Loucy (cell line): Measurements from ENCODE around the gene UTF1.

Source experiments
- H2AFZ ChIP-seq: fragments of 200-600 bp; sonication (generic); 2 replicates; pipeline ENCODE4 v1.6.0; 2016; ENCODE audit warnings: antibody characterized with exemption, mild to moderate bottlenecking, low read length, moderate library complexity
- H3F3A ChIP-seq: fragments of 200-600 bp; 2 replicates; pipeline ENCODE4 v1.6.0; 2016; ENCODE audit warnings: antibody characterized with exemption, low read depth, mild to moderate bottlenecking
- H3K27me3 ChIP-seq: fragments of 200-600 bp; sonication (generic); 2 replicates; pipeline ENCODE4 v1.6.1; 2014; ENCODE audit warnings: low read length, mild to moderate bottlenecking; ENCODE audit not compliant: insufficient read depth, poor library complexity, severe bottlenecking
- H3K36me3 ChIP-seq: fragments of 200-600 bp; sonication (generic); 2 replicates; pipeline ENCODE4 v1.6.1; 2016; ENCODE audit warnings: low read length; ENCODE audit not compliant: insufficient read depth
- H3K4me1 ChIP-seq: fragments of 200-600 bp; sonication (generic); 2 replicates; pipeline ENCODE4 v1.5.1; 2014; ENCODE audit warnings: low read length, mild to moderate bottlenecking; ENCODE audit not compliant: insufficient read depth, poor library complexity, severe bottlenecking
- H3K4me2 ChIP-seq: fragments of 200-600 bp; sonication (generic); 2 replicates; pipeline ENCODE4 v1.6.0; 2014; ENCODE audit warnings: antibody characterized with exemption, low read length, low read depth, mild to moderate bottlenecking; ENCODE audit not compliant: poor library complexity, severe bottlenecking
- H3K4me3 ChIP-seq: fragments of 200-600 bp; sonication (generic); 2 replicates; pipeline ENCODE4 v1.5.1; 2014; ENCODE audit warnings: low read length, mild to moderate bottlenecking, mixed read lengths; ENCODE audit not compliant: poor library complexity, severe bottlenecking
- H3K79me2 ChIP-seq: fragments of 200-600 bp; sonication (generic); 2 replicates; pipeline ENCODE4 v1.6.1; 2014; ENCODE audit warnings: low read length; ENCODE audit not compliant: insufficient read depth
- H3K9ac ChIP-seq: fragments of 200-600 bp; sonication (generic); 2 replicates; pipeline ENCODE4 v1.6.0; 2014; ENCODE audit warnings: mild to moderate bottlenecking, low read depth, low read length, moderate library complexity; ENCODE audit not compliant: poor library complexity, severe bottlenecking
- H3K9me2 ChIP-seq: fragments of 200-600 bp; sonication (generic); replicated peaks from 2 replicates; pipeline ENCODE4 v1.6.1; 2016; ENCODE audit warnings: low read depth, low read length, mixed read lengths
- H3K9me3 ChIP-seq: fragments of 200-600 bp; sonication (generic); 2 replicates; pipeline ENCODE4 v1.6.1; 2014; ENCODE audit warnings: mild to moderate bottlenecking, antibody characterized with exemption, low read length, low read depth; ENCODE audit not compliant: insufficient read depth
- H4K20me1 ChIP-seq: fragments of 200-600 bp; sonication (generic); 2 replicates; pipeline ENCODE4 v1.6.0; 2014; ENCODE audit warnings: antibody characterized with exemption, low read length, mild to moderate bottlenecking; ENCODE audit not compliant: insufficient read depth, poor library complexity, severe bottlenecking
- CTCF ChIP-seq: fragments of 200-600 bp; sonication (generic); conservative IDR thresholded peaks from 2 replicates; pipeline ENCODE4 v1.5.1; 2014; ENCODE audit warnings: mild to moderate bottlenecking, antibody characterized with exemption, low read length
- EZH2phosphoT487 ChIP-seq: fragments of 200-600 bp; IDR thresholded peaks from 2 replicates; pipeline ENCODE4 v1.6.1; 2018; ENCODE audit warnings: antibody characterized with exemption, mild to moderate bottlenecking, moderate library complexity, borderline replicate concordance

UTF1 gene

DNA sequence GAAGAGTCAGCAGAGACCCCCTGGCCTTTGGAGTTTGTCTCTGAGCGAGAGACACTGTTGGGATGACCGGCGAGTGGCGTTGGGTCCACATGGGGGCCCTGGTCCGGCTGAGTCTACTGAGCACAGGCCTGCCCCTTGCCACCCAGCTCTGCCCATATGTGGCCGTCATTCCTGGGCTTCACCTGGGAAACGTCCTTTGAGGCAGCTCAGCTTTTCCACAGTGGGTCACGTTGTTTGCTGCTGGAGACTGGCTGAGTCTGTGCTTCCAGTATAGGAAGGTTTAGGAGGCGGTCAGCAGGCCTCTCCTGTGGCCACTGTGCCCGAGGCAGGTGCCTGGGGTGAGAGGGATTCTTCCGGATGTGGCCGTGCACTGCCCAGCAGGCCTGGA, 29.6 kb downstream of the UTF1 start:
- H3F3A ChIP-seq = peaks cover 13% of the 10 kb centered on the region
- no peak overlapping the region for H2AFZ ChIP-seq
- H3K36me3 ChIP-seq = no peaks in the 10 kb centered on the region
- H3K9me2 ChIP-seq = no peaks in the 10 kb centered on the region
- TF ChIP-seq CTCF = no peak
- no peak for TF ChIP-seq EZH2phosphoT487
- H3K9ac ChIP-seq = peak overlapping the region; percentile 61
- H3K4me2 ChIP-seq = peak overlapping the region; percentile 80
- no peaks in the 10 kb centered on the region for H3K9me3 ChIP-seq
- H3K4me1 ChIP-seq = peaks cover 77% of the 10 kb centered on the region
- no peaks in the 10 kb centered on the region for H3K27me3 ChIP-seq
- H4K20me1 ChIP-seq = no peaks in the 10 kb centered on the region
- no peaks in the 10 kb centered on the region for H3K79me2 ChIP-seq
- H3K4me3 ChIP-seq = peak overlapping the region; percentile 67

- Histone ChIP-seq H3K36me3 (no peaks in the 10 kb centered on the region), H3K79me2 (no peaks in the 10 kb centered on the region), H3K4me1 (peaks cover 77% of the 10 kb centered on the region), H3F3A (peaks cover 13% of the 10 kb centered on the region), H3K9me3 (no peaks in the 10 kb centered on the region), H3K4me3 (peak overlapping the region; percentile 86), H3K27me3 (no peaks in the 10 kb centered on the region), H2AFZ (peak overlapping the region; percentile 83), H3K9ac (peak overlapping the region; percentile 87), H3K9me2 (no peaks in the 10 kb centered on the region), H4K20me1 (no peaks in the 10 kb centered on the region), H3K4me2 (peak overlapping the region; percentile 80)
- TF ChIP-seq EZH2phosphoT487 = no peak
- TF ChIP-seq CTCF = no peak
Observed at GRCh38 chr10:133260895-133261725, 31.1 kb downstream of the UTF1 start.

DNA sequence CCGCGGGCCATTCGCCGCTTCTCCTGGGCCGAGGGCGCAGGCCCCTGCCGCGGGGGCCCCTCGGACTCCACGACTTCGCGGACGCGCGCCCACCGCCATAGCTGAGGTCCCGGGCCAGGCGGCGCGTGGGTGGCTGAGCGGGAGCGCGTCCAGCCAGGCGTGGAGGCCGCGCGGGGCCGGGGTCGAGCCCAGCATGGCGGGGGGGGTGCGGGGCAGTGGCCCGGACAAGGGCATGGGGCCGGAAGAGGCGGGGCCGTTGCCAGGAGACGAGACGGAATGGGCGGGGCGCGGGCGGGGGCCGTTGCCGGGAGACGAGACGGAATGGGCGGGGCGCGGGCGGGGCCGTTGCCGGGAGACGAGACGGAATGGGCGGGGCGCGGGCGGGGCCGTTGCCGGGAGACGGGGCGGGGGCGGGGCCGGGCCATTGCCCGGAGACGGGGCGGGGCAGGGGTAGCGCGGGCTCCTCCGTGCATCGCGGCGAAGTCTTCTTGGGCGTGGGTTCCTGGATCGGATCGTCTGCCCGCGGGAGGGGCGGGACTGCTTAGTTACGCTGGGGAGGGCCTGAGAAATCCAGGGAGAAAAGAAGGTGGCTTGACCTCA, 31.8 kb downstream of the UTF1 start:
- H3K9ac ChIP-seq = peak overlapping the region; percentile 87
- TF ChIP-seq CTCF = no peak
- no peak for TF ChIP-seq EZH2phosphoT487
- H3K36me3 ChIP-seq = no peaks in the 10 kb centered on the region
- peaks cover 13% of the 10 kb centered on the region for H3F3A ChIP-seq
- H3K4me3 ChIP-seq = peak overlapping the region; percentile 86
- H4K20me1 ChIP-seq = no peaks in the 10 kb centered on the region
- H3K27me3 ChIP-seq = no peaks in the 10 kb centered on the region
- H3K4me1 ChIP-seq = peaks cover 72% of the 10 kb centered on the region
- H3K4me2 ChIP-seq = peak overlapping the region; percentile 80
- no peaks in the 10 kb centered on the region for H3K9me2 ChIP-seq
- no peaks in the 10 kb centered on the region for H3K9me3 ChIP-seq
- H2AFZ ChIP-seq = peak overlapping the region; percentile 83
- no peaks in the 10 kb centered on the region for H3K79me2 ChIP-seq
